Kidney (tissue), 14 donors: ENCODE measurements around the gene MSLN. TPM values are rescaled to one million over a fixed set of nuclear protein-coding genes. Genes with fewer than 3 reads are reported as not detected.

ENCODE experiments used
- DNase-seq, 5 donors: peaks; one replicate each; pipeline ENCODE4 v3.0.0-alpha.2; 2013 to 2020
- FAIRE-seq: peaks from 2 replicates; lab custom pipeline; 2012; peaks lifted over from hg19 to GRCh38; lab: Jason Lieb, UNC
- H3K27ac ChIP-seq, 2 donors: one replicate each; pipeline ENCODE4 v1.7.0; 2013; ENCODE audit warnings: low read depth in 2 of 2, low read length in 2 of 2, inconsistent platforms in 1 of 2
- H3K27me3 ChIP-seq: one replicate; pipeline ENCODE4 v1.7.1; 2013; ENCODE audit warnings: low read length, inconsistent platforms; ENCODE audit not compliant: control insufficient read depth, insufficient read depth
- H3K36me3 ChIP-seq, 3 donors: one replicate each; pipeline versions ENCODE4 v1.7.0 to v1.7.1; 2013; ENCODE audit warnings: low read length in 3 of 3, control low read depth in 1 of 3, inconsistent platforms in 1 of 3; ENCODE audit not compliant: insufficient read depth in 3 of 3, control insufficient read depth in 2 of 3
- H3K4me1 ChIP-seq, 3 donors: one replicate each; pipeline versions ENCODE4 v1.7.0 to v1.7.1; 2013; ENCODE audit warnings: low read length in 3 of 3, inconsistent platforms in 1 of 3, low read depth in 1 of 3; ENCODE audit not compliant: control insufficient read depth in 2 of 3, insufficient read depth in 2 of 3
- H3K4me3 ChIP-seq, 3 donors: one replicate each; pipeline versions ENCODE4 v1.7.0 to v1.8.1; 2013; ENCODE audit warnings: low read length in 3 of 3, control low read depth in 1 of 3, inconsistent platforms in 1 of 3
- H3K9ac ChIP-seq, 3 donors: one replicate each; pipeline versions ENCODE4 v1.7.0 to v1.7.1; 2013; ENCODE audit warnings: low read length in 3 of 3, control low read depth in 1 of 3, inconsistent platforms in 1 of 3
- H3K9me3 ChIP-seq, 3 donors: one replicate each; pipeline versions ENCODE4 v1.7.0 to v1.7.1; 2013; ENCODE audit warnings: low read length in 3 of 3, control low read depth in 1 of 3, inconsistent platforms in 1 of 3; ENCODE audit not compliant: control insufficient read depth in 2 of 3, insufficient read depth in 1 of 3
- intact Hi-C: fragments of 100-400 bp; cut with DNase I; formaldehyde crosslinking; loops from one replicate; pipeline ENCODE4 v1.11.1; 2022
- polyA plus RNA-seq: library from polyadenylated mRNA; stranded (reverse); fragments of 350-450 nt; fragmentation: Illumina TruSeq; extraction: RNeasy Lipid Tissue Mini Kit (QIAGEN cat#74804); gene quantifications from one replicate; pipeline ENCODE4 v1.2.3, GENCODE V29; 2014; ENCODE audit warnings: low read depth, low replicate concordance; ENCODE audit not compliant: insufficient read depth
- total RNA-seq: library from RNA; stranded (reverse); fragmentation: NEBNext Ultra II Directional; extraction: Animal tissue kit (Norgen Biotek cat#: 25700); gene quantifications from one replicate; pipeline ENCODE4 v1.2.1, GENCODE V29; 2021
- TF ChIP-seq, protein P1 (sequence below): IDR thresholded peaks from 3 replicates; pipeline ENCODE4 v1.5.1; 2012; ENCODE audit warnings: mild to moderate bottlenecking, moderate library complexity, borderline replicate concordance; ENCODE audit not compliant: insufficient read depth; ENCODE audit errors: extremely low read depth
- donor health status: control.
- donor health status: control.
- donor health status: control.
- donor health status: control.
- donor health status: control.
- donor health status: DM: yes; HTN: yes; CAD: no.
- donor health status: Normal renal cell carcinoma (clear cell type).

The MSLN gene
- total and polyA plus RNA-seq, 2 donors from 2014 or later = 3.7 to 19.4 TPM

DNA sequence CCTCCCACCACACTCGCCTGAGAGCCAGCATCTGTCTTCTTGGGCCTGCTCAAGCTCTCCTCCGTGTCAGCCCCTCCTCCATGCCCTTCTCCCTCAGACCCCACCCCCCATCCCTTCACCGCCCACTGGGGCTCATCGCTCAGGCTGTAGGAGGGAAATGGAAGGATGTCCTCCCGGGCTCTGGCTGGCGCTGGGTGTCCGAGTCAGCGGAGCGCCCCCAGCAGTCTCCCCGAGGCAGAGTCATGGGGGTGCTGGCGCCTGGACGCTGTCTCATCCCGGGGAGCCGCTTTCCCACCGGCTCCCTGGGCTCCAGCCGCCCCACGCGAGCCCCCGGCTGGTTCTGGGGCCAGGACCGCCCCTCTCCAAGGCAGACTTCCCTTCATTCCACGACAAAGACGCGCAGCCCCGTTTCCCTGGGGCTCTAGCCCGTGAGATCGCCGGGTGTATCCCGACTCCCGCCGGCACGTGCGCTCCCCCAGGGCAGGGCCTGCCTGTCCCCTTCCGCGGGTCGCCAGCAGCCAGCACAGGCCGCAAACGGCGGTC, 40.0 kb upstream of the MSLN start:
- intact Hi-C loops = no loop called here
- Histone ChIP-seq H3K4me3 (peak overlapping the region; percentile 41 to 78 (median 53)), H3K27ac (peak overlapping the region; percentile 77 to 82), H3K4me1 (peaks cover 0 to 34% (median 4%) of the 10 kb centered on the region in 3 donors), H3K36me3 (no peaks in the 10 kb centered on the region), H3K9me3 (no peaks in the 10 kb centered on the region), H3K9ac (peak overlapping the region in 2 of 3 donors; percentile 61 to 69), H3K27me3 (no peaks in the 10 kb centered on the region)
- TF ChIP-seq, protein P1, sequence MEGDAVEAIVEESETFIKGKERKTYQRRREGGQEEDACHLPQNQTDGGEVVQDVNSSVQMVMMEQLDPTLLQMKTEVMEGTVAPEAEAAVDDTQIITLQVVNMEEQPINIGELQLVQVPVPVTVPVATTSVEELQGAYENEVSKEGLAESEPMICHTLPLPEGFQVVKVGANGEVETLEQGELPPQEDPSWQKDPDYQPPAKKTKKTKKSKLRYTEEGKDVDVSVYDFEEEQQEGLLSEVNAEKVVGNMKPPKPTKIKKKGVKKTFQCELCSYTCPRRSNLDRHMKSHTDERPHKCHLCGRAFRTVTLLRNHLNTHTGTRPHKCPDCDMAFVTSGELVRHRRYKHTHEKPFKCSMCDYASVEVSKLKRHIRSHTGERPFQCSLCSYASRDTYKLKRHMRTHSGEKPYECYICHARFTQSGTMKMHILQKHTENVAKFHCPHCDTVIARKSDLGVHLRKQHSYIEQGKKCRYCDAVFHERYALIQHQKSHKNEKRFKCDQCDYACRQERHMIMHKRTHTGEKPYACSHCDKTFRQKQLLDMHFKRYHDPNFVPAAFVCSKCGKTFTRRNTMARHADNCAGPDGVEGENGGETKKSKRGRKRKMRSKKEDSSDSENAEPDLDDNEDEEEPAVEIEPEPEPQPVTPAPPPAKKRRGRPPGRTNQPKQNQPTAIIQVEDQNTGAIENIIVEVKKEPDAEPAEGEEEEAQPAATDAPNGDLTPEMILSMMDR = no peak
- FAIRE-seq = no peak
- peak in 4 of 5 donors; percentile 88 to 91 (median 89) for DNase-seq

GRCh38 chr16:720990-721764, 39.4 kb upstream of the MSLN start, which contains the start of gene ANTKMT:
Gene ANTKMT (plus strand): TSS chr16:721146. CDS start chr16:721275, 129 bp downstream.
- Histone ChIP-seq H3K4me3 (peak within 1 kb of the TSS; percentile 41 to 78 (median 53)), H3K27me3 (no peaks in the 10 kb centered on the region), H3K9ac (peak within 1 kb of the TSS in 2 of 3 donors; percentile 61 to 69), H3K27ac (peak within 1 kb of the TSS; percentile 77 to 82), H3K9me3 (no peaks in the 10 kb centered on the region), H3K36me3 (no peaks in the 10 kb centered on the region), H3K4me1 (peaks cover 0 to 29% (median 4%) of the 10 kb centered on the region in 3 donors)
- TF ChIP-seq, protein P1 = peak; percentile 5
- DNase-seq = peak; percentile 89 to 94 (median 93)
- no peak for FAIRE-seq
- intact Hi-C loops = no loop called here

- no peak overlapping the region for H3K27ac ChIP-seq
- no peaks in the 10 kb centered on the region for H3K9me3 ChIP-seq
- no peak overlapping the region for H3K9ac ChIP-seq
- TF ChIP-seq, protein P1 = no peak
- intact Hi-C loops = no loop called here
- FAIRE-seq (no peak), DNase-seq (peak in 1 of 5 donors; percentile 70)
- no peaks in the 10 kb centered on the region for H3K36me3 ChIP-seq
- H3K4me3 ChIP-seq = peak overlapping the region in 1 of 3 donors; percentile 78
- no peaks in the 10 kb centered on the region for H3K27me3 ChIP-seq
- H3K4me1 ChIP-seq = peaks cover 0 to 24% (median 4%) of the 10 kb centered on the region in 3 donors
Observed at GRCh38 chr16:721765-722540, 38.6 kb upstream of the MSLN start.
